ENCODE results near the gene KCNQ1.

DNA sequence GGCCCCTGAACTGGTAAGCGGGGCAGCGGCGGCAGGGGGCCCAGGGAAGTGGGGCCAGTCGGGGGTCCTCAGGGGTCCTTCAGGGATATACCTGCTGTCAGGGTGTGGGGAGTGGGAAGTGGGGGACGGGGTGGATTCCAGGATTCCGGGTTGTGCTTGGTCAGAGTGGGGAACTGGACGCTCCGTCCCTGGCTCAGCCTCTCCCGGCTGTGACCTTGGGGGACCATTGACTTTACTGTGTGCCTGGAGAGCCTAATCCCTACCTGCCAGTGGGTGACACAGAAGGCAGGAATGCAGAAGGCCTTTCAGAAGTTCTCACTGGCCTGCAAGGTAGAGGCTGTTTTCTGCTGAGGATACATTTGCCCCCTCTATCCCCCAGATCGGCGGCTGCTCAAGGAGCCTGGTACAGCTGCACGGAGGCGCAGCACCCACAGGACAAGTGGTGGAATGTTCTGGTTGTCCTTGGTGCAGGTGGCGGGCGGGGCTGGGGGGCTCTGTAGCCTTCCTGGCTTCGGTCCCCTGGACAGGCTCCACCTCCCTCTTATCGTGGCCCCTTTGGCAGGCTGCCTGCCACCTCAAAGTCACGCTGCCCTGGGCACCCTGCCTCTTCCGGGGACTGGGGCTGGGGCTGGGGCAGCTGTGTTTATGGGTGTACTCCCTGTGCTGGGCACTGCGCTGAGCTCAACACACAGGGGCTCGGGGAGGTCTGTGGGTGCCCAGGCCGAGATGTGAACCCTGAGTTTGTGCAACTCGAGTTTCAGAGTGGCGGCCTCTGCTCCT is 18.4 kb downstream of the KCNQ1 start:
- TF ChIP-seq POLR2A (IDR thresholded peaks at IDR 0.05) (peak in 2 of 4 donors; percentile 7 to 40), POLR2AphosphoS5 (IDR thresholded peaks at IDR 0.05) (no peak)
- TF ChIP-seq, protein P1, sequence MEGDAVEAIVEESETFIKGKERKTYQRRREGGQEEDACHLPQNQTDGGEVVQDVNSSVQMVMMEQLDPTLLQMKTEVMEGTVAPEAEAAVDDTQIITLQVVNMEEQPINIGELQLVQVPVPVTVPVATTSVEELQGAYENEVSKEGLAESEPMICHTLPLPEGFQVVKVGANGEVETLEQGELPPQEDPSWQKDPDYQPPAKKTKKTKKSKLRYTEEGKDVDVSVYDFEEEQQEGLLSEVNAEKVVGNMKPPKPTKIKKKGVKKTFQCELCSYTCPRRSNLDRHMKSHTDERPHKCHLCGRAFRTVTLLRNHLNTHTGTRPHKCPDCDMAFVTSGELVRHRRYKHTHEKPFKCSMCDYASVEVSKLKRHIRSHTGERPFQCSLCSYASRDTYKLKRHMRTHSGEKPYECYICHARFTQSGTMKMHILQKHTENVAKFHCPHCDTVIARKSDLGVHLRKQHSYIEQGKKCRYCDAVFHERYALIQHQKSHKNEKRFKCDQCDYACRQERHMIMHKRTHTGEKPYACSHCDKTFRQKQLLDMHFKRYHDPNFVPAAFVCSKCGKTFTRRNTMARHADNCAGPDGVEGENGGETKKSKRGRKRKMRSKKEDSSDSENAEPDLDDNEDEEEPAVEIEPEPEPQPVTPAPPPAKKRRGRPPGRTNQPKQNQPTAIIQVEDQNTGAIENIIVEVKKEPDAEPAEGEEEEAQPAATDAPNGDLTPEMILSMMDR (IDR thresholded peaks at IDR 0.05): no peak

Measured in upper lobe of left lung (tissue), 4 donors.